GM12878 (cell line): ENCODE data around the gene KRT82. TPM values are rescaled to one million over a fixed set of nuclear protein-coding genes. Genes with fewer than 3 reads are reported as not detected.
A peak's percentile ranks its signal among the peaks of the same experiment; 100 is the strongest.

ENCODE experiments used
- ATAC-seq: fragments of 200-7000 bp; cut with Tn5 transposase; 3 replicates; pipeline ENCODE4 v1.9.1; 2020; ENCODE audit warnings: mild to moderate bottlenecking, moderate library complexity
- BruUV-seq: library from RNA; stranded (reverse); fragments of 400-500 nt; replicated peaks from 2 replicates; lab custom pipeline; 2021; lab: Mats Ljungman, UMichigan
- CTCF ChIA-PET: fragments of 300-600 bp; sonication (Branson Sonifier 250); formaldehyde crosslinking; extraction: SDS; loops from one replicate; lab custom pipeline; 2021; ENCODE audit warnings: inconsistent platforms; lab: Yijun Ruan, JAX
- POLR2A ChIA-PET: fragments of 350-600 bp; formaldehyde crosslinking; extraction: SDS; loops from one replicate; lab custom pipeline; 2021; ENCODE audit warnings: inconsistent platforms; lab: Charles Lee
- RAD21 ChIA-PET: fragments of 300-600 bp; sonication (Branson Sonifier 250); formaldehyde crosslinking; loops from one replicate; lab custom pipeline; 2023; ENCODE audit warnings: antibody characterized with exemption; ENCODE audit not compliant: unreplicated experiment; lab: Charles Lee
- SMC1A ChIA-PET: fragments of 300-600 bp; sonication (Branson Sonifier 250); formaldehyde crosslinking; loops from one replicate; lab custom pipeline; 2023; ENCODE audit not compliant: unreplicated experiment, uncharacterized antibody; lab: Charles Lee
- DNase-seq: peaks from one replicate; pipeline ENCODE4 v3.0.0-alpha.2; 2011; ENCODE audit warnings: low read depth, low spot score
- FAIRE-seq: peaks from 3 replicates; lab custom pipeline; 2011; peaks lifted over from hg19 to GRCh38; lab: Jason Lieb, UNC
- H2AFZ ChIP-seq: 2 replicates; pipeline ENCODE4 v1.6.0; 2011; ENCODE audit warnings: low read depth, low read length, control low read depth; ENCODE audit not compliant: control insufficient read depth
- H3K27ac ChIP-seq: 2 replicates; pipeline ENCODE4 v1.5.1; 2011; ENCODE audit warnings: control low read depth; ENCODE audit not compliant: control insufficient read depth, insufficient read depth
- H3K27me3 ChIP-seq, 2 experiments: replicated peaks in 1 of 2; 2 replicates each; pipeline versions ENCODE4 v1.6.0 to v1.6.1; 2011; ENCODE audit warnings: low read length in 1 of 2; ENCODE audit not compliant: control insufficient read depth in 2 of 2, insufficient read depth in 2 of 2
- H3K36me3 ChIP-seq, 2 experiments: 2 replicates each; pipeline ENCODE4 v1.5.1; 2011; ENCODE audit warnings: low read length in 1 of 2; ENCODE audit not compliant: control insufficient read depth in 2 of 2, insufficient read depth in 2 of 2
- H3K4me1 ChIP-seq: 2 replicates; pipeline ENCODE4 v1.6.1; 2011; ENCODE audit warnings: mild to moderate bottlenecking, low read length, moderate library complexity, mixed read lengths; ENCODE audit not compliant: control insufficient read depth, insufficient read depth
- H3K4me2 ChIP-seq: 2 replicates; pipeline ENCODE4 v1.6.0; 2011; ENCODE audit warnings: control low read depth; ENCODE audit not compliant: control insufficient read depth, insufficient read depth
- H3K4me3 ChIP-seq: fragments of 200-600 bp; sonication (generic); 2 replicates; pipeline ENCODE4 v1.5.1; 2016
- H3K79me2 ChIP-seq: 2 replicates; pipeline ENCODE4 v1.6.0; 2011; ENCODE audit warnings: low read length; ENCODE audit not compliant: control insufficient read depth, insufficient read depth
- H3K9ac ChIP-seq: 2 replicates; pipeline ENCODE4 v1.8.0; 2011; ENCODE audit warnings: low read length, control low read depth, mixed read lengths; ENCODE audit not compliant: control insufficient read depth, insufficient read depth
- H3K9me3 ChIP-seq: replicated peaks from 3 replicates; pipeline ENCODE4 v1.5.1; 2011; ENCODE audit warnings: mild to moderate bottlenecking, low read length; ENCODE audit not compliant: control insufficient read depth, insufficient read depth
- H4K20me1 ChIP-seq: 2 replicates; pipeline ENCODE4 v1.6.0; 2011; ENCODE audit not compliant: control insufficient read depth, insufficient read depth
- JUND ChIP-seq: IDR thresholded peaks from 2 replicates; pipeline ENCODE4 v1.6.1; 2012; ENCODE audit warnings: low read depth, mild to moderate bottlenecking, low read length, improper control_type of control experiment, moderate library complexity
- LARP7 ChIP-seq: fragments of 450-650 bp; IDR thresholded peaks from 2 replicates; pipeline ENCODE4 v1.6.1; 2017; ENCODE audit warnings: mild to moderate bottlenecking
- NBN ChIP-seq: fragments of 450-650 bp; IDR thresholded peaks from 2 replicates; pipeline ENCODE4 v1.6.1; 2016
- NFYA ChIP-seq: IDR thresholded peaks from 2 replicates; pipeline ENCODE4 v1.6.1; 2011; ENCODE audit warnings: low read depth, mild to moderate bottlenecking, low read length, improper control_type of control experiment, borderline replicate concordance
- RAD21 ChIP-seq: IDR thresholded peaks from 2 replicates; pipeline ENCODE4 v1.6.1; 2011; ENCODE audit warnings: mild to moderate bottlenecking, low read depth, low read length, moderate library complexity; ENCODE audit not compliant: insufficient read depth
- RFX5 ChIP-seq: IDR thresholded peaks from 2 replicates; pipeline ENCODE4 v1.6.1; 2011; ENCODE audit warnings: low read depth, low read length, improper control_type of control experiment
- WGBS: methylation state at CpG from one replicate; pipeline ENCODE4 v1.1.6; 2016; ENCODE audit warnings: low lambda C conversion rate; ENCODE audit not compliant: insufficient replicate concordance, insufficient coverage; ENCODE audit errors: missing lambda C conversion rate; 5-methylcytosine and 5-hydroxymethylcytosine counted together
- in situ Hi-C: fragments of 300-500 bp; cut with MboI; formaldehyde crosslinking; loops from 9 replicates; pipeline ENCODE4 v1.14.3; 2018; ENCODE audit warnings: mixed read lengths
- intact Hi-C: fragments of 100-400 bp; cut with micrococcal nuclease; formaldehyde crosslinking; loops from one replicate; pipeline ENCODE4 v1.14.2; 2022; ENCODE audit not compliant: unreplicated experiment
- polyA plus RNA-seq, 11 experiments: library from polyadenylated mRNA; depleted of rRNA in 4 of 11; unstranded in 6 of 11; stranded (reverse) in 5 of 11; fragments of >200 nt; fragmentation: Nextera tagmentation in 4 of 11; fragmentation: Illumina TruSeq in 1 of 11; extraction: Ambion mirVana in 4 of 11; extraction: Trizol in 1 of 11; gene quantifications; 1 replicate in 1 of 11; 2 replicates in 10 of 11; pipeline versions ENCODE4 v1.2.1 to v1.2.3, GENCODE V29; 2011 to 2016; ENCODE audit warnings: inconsistent platforms in 2 of 11, missing spikeins in 2 of 11, low read depth in 1 of 11
- total RNA-seq, 4 experiments: library from RNA; depleted of rRNA in 3 of 4; stranded (reverse); fragments of >200 nt in 3 of 4; fragmentation: Illumina TruSeq in 1 of 4; extraction: Trizol in 1 of 4; gene quantifications; 2 replicates each; pipeline versions ENCODE4 v1.2.1 to v1.2.3, GENCODE V29; 2013 to 2021
- TF ChIP-seq, protein P1 (sequence below): IDR thresholded peaks from 2 replicates; pipeline ENCODE4 v1.6.1; 2012; ENCODE audit warnings: improper control_type of control experiment, low read depth, low read length; ENCODE audit not compliant: insufficient replicate concordance
- TF ChIP-seq, protein P2 (sequence below): fragments of 150-350 bp; IDR thresholded peaks from 2 replicates; pipeline ENCODE4 v1.6.1; 2016; ENCODE audit warnings: low read depth, low read length

KRT82 gene
- total and polyA plus RNA-seq, 10 of the 15 experiments (the other 5 are each of a cell fraction or from before 2014, with no cell fraction given), result not detected

GRCh38 chr12:52347016-52347415, 59.1 kb downstream of the KRT82 start:
- H3K4me2 ChIP-seq, result no peak overlapping the region
- no peak for DNase-seq

More at GRCh38 chr12:52347016-52347415, 59.1 kb downstream of the KRT82 start:
- RAD21 ChIA-PET, result no interaction called here
- TF ChIP-seq RFX5 (no peak), RAD21 (no peak), NFYA (no peak), LARP7 (no peak), JUND (no peak), NBN (no peak)
- TF ChIP-seq, protein P1, sequence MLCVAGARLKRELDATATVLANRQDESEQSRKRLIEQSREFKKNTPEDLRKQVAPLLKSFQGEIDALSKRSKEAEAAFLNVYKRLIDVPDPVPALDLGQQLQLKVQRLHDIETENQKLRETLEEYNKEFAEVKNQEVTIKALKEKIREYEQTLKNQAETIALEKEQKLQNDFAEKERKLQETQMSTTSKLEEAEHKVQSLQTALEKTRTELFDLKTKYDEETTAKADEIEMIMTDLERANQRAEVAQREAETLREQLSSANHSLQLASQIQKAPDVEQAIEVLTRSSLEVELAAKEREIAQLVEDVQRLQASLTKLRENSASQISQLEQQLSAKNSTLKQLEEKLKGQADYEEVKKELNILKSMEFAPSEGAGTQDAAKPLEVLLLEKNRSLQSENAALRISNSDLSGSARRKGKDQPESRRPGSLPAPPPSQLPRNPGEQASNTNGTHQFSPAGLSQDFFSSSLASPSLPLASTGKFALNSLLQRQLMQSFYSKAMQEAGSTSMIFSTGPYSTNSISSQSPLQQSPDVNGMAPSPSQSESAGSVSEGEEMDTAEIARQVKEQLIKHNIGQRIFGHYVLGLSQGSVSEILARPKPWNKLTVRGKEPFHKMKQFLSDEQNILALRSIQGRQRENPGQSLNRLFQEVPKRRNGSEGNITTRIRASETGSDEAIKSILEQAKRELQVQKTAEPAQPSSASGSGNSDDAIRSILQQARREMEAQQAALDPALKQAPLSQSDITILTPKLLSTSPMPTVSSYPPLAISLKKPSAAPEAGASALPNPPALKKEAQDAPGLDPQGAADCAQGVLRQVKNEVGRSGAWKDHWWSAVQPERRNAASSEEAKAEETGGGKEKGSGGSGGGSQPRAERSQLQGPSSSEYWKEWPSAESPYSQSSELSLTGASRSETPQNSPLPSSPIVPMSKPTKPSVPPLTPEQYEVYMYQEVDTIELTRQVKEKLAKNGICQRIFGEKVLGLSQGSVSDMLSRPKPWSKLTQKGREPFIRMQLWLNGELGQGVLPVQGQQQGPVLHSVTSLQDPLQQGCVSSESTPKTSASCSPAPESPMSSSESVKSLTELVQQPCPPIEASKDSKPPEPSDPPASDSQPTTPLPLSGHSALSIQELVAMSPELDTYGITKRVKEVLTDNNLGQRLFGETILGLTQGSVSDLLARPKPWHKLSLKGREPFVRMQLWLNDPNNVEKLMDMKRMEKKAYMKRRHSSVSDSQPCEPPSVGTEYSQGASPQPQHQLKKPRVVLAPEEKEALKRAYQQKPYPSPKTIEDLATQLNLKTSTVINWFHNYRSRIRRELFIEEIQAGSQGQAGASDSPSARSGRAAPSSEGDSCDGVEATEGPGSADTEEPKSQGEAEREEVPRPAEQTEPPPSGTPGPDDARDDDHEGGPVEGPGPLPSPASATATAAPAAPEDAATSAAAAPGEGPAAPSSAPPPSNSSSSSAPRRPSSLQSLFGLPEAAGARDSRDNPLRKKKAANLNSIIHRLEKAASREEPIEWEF, result no peak
- TF ChIP-seq, protein P2, sequence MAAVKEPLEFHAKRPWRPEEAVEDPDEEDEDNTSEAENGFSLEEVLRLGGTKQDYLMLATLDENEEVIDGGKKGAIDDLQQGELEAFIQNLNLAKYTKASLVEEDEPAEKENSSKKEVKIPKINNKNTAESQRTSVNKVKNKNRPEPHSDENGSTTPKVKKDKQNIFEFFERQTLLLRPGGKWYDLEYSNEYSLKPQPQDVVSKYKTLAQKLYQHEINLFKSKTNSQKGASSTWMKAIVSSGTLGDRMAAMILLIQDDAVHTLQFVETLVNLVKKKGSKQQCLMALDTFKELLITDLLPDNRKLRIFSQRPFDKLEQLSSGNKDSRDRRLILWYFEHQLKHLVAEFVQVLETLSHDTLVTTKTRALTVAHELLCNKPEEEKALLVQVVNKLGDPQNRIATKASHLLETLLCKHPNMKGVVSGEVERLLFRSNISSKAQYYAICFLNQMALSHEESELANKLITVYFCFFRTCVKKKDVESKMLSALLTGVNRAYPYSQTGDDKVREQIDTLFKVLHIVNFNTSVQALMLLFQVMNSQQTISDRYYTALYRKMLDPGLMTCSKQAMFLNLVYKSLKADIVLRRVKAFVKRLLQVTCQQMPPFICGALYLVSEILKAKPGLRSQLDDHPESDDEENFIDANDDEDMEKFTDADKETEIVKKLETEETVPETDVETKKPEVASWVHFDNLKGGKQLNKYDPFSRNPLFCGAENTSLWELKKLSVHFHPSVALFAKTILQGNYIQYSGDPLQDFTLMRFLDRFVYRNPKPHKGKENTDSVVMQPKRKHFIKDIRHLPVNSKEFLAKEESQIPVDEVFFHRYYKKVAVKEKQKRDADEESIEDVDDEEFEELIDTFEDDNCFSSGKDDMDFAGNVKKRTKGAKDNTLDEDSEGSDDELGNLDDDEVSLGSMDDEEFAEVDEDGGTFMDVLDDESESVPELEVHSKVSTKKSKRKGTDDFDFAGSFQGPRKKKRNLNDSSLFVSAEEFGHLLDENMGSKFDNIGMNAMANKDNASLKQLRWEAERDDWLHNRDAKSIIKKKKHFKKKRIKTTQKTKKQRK, result no peak
- CTCF ChIA-PET, result interaction anchor here (0.7 to 1.1 kb wide), 4 partner anchors 8 to 125 kb away, joined by 3 read pairs; no protein-coding TSS in a partner anchor
- Histone ChIP-seq H3K36me3 (no peaks in the 10 kb centered on the region), H3K4me1 (no peaks in the 10 kb centered on the region), H3K9me3 (no peaks in the 10 kb centered on the region), H3K4me3 (no peak overlapping the region), H3K9ac (no peak overlapping the region), H3K27ac (no peak overlapping the region), H3K79me2 (no peaks in the 10 kb centered on the region), H4K20me1 (no peaks in the 10 kb centered on the region), H3K27me3 (no peaks in the 10 kb centered on the region; a peak in 1 of 4 replicates), H2AFZ (no peak overlapping the region)
- BruUV-seq, result no TSS peak
- FAIRE-seq (no peak), ATAC-seq (peak; percentile 13; the same call in 1 of the 3 replicates)
- POLR2A ChIA-PET, result interaction anchor here (1.2 kb wide), 1 partner anchor 10 kb away, joined by 3 read pairs; no protein-coding TSS in a partner anchor
- intact Hi-C loops, result no loop called here
- SMC1A ChIA-PET, result no interaction called here
- 16% methylated on average over 9 of the region's 9 CpGs for WGBS
- in situ Hi-C loops, result no loop called here
